GM23338 (cell line): ENCODE data around the gene TNKS2. TPM values are rescaled to one million over a fixed set of nuclear protein-coding genes. Genes with fewer than 3 reads are reported as not detected.

Experiments
- ATAC-seq: fragments of 200-7000 bp; cut with Tn5 transposase; 3 replicates; pipeline ENCODE4 v1.9.1; 2020
- DNase-seq: peaks from one replicate; pipeline ENCODE4 v3.0.0-alpha.2; 2015; ENCODE audit warnings: low spot score
- H2AFZ ChIP-seq: fragments of 200-600 bp; sonication (generic); 2 replicates; pipeline ENCODE4 v1.8.0; 2016; ENCODE audit warnings: antibody characterized with exemption, mild to moderate bottlenecking, moderate library complexity
- H3F3A ChIP-seq: fragments of 200-600 bp; sonication (generic); replicated peaks from 2 replicates; pipeline ENCODE4 v1.8.0; 2017; ENCODE audit warnings: antibody characterized with exemption, mixed run types, low read depth
- H3K27ac ChIP-seq: fragments of 200-600 bp; sonication (generic); 2 replicates; pipeline ENCODE4 v1.6.1; 2016; ENCODE audit warnings: low read depth
- H3K27me3 ChIP-seq: fragments of 200-600 bp; sonication (generic); 2 replicates; pipeline ENCODE4 v1.8.0; 2016; ENCODE audit warnings: mild to moderate bottlenecking, mixed run types, moderate library complexity; ENCODE audit not compliant: insufficient read depth
- H3K36me3 ChIP-seq: fragments of 200-600 bp; sonication (generic); 2 replicates; pipeline ENCODE4 v1.8.0; 2016; ENCODE audit warnings: mild to moderate bottlenecking; ENCODE audit not compliant: insufficient read depth
- H3K4me1 ChIP-seq: fragments of 200-600 bp; sonication (generic); 2 replicates; pipeline ENCODE4 v1.8.0; 2016; ENCODE audit warnings: mild to moderate bottlenecking, moderate library complexity; ENCODE audit not compliant: insufficient read depth
- H3K4me2 ChIP-seq: fragments of 200-600 bp; sonication (generic); 2 replicates; pipeline ENCODE4 v1.7.1; 2017; ENCODE audit warnings: mixed run types
- H3K4me3 ChIP-seq: fragments of 200-600 bp; sonication (generic); 2 replicates; pipeline ENCODE4 v1.6.1; 2016; ENCODE audit warnings: mixed run types
- H3K79me2 ChIP-seq: fragments of 200-600 bp; sonication (generic); replicated peaks from 2 replicates; pipeline ENCODE4 v1.8.0; 2017; ENCODE audit warnings: mild to moderate bottlenecking; ENCODE audit not compliant: insufficient read depth
- H3K9me2 ChIP-seq: fragments of 200-600 bp; sonication (generic); 2 replicates; pipeline ENCODE4 v1.8.0; 2017; ENCODE audit not compliant: insufficient read depth
- H4K20me1 ChIP-seq: fragments of 200-600 bp; sonication (generic); replicated peaks from 2 replicates; pipeline ENCODE4 v1.8.0; 2017; ENCODE audit warnings: mild to moderate bottlenecking; ENCODE audit not compliant: insufficient read depth
- H3K27ac Mint-ChIP-seq: 2 replicates; pipeline ENCODE4 v1.8.0; 2020; ENCODE audit warnings: inconsistent platforms, mild to moderate bottlenecking, moderate library complexity, mixed read lengths
- H3K27me3 Mint-ChIP-seq: 3 replicates; pipeline ENCODE4 v1.8.0; 2022; ENCODE audit warnings: low read depth, mild to moderate bottlenecking, moderate library complexity, mixed read lengths, inconsistent platforms; ENCODE audit not compliant: insufficient read depth, poor library complexity
- H3K36me3 Mint-ChIP-seq: 3 replicates; pipeline ENCODE4 v1.8.0; 2021; ENCODE audit warnings: low read depth, mild to moderate bottlenecking, inconsistent platforms, moderate library complexity, mixed read lengths
- H3K4me1 Mint-ChIP-seq: 3 replicates; pipeline ENCODE4 v1.8.0; 2020; ENCODE audit warnings: mild to moderate bottlenecking, inconsistent platforms, mixed read lengths
- H3K4me3 Mint-ChIP-seq: 3 replicates; pipeline ENCODE4 v1.8.0; 2021; ENCODE audit warnings: moderate library complexity, mild to moderate bottlenecking, inconsistent platforms, mixed read lengths
- H3K9me3 Mint-ChIP-seq: 3 replicates; pipeline ENCODE4 v1.8.0; 2020; ENCODE audit warnings: moderate library complexity, mild to moderate bottlenecking, inconsistent platforms, mixed read lengths
- EZH2 ChIP-seq: fragments of 200-600 bp; sonication (generic); IDR thresholded peaks from one replicate; pipeline ENCODE4 v1.8.0; 2017; ENCODE audit warnings: antibody characterized with exemption, mild to moderate bottlenecking, low read depth; ENCODE audit not compliant: unreplicated experiment
- EZH2phosphoT487 ChIP-seq: fragments of 200-600 bp; sonication (generic); IDR thresholded peaks from one replicate; pipeline ENCODE4 v1.8.1; 2018; ENCODE audit warnings: antibody characterized with exemption; ENCODE audit not compliant: unreplicated experiment
- NANOG ChIP-seq: IDR thresholded peaks from 2 replicates; pipeline ENCODE4 v1.6.1; 2016; ENCODE audit warnings: antibody characterized with exemption, borderline replicate concordance
- POLR2AphosphoS5 ChIP-seq: IDR thresholded peaks from 2 replicates; pipeline ENCODE4 v1.6.1; 2016; ENCODE audit warnings: antibody characterized with exemption, low read depth
- STAT1 ChIP-seq: IDR thresholded peaks from one replicate; pipeline ENCODE4 v1.6.1; 2016; ENCODE audit warnings: antibody characterized with exemption; ENCODE audit not compliant: unreplicated experiment
- ZNF114 ChIP-seq: fragments of 250-450 bp; sonication (Bioruptor Pico); IDR thresholded peaks from 2 replicates; pipeline ENCODE4 v1.5.0; 2020; ENCODE audit warnings: mild to moderate bottlenecking, moderate library complexity
- ZNF331 ChIP-seq: fragments of 250-450 bp; sonication (Bioruptor Pico); IDR thresholded peaks from 2 replicates; pipeline ENCODE4 v1.5.0; 2020; ENCODE audit warnings: low read depth, mild to moderate bottlenecking, moderate library complexity
- polyA plus RNA-seq: library from polyadenylated mRNA; unstranded; fragments of >200 nt; fragmentation: Nextera tagmentation; extraction: Ambion mirVana; gene quantifications from 2 replicates; pipeline ENCODE4 v1.2.1, GENCODE V29; 2016
- total RNA-seq: library from RNA; depleted of rRNA; stranded (reverse); fragments of >200 nt; shearing (Covaris generic); gene quantifications from 2 replicates; pipeline ENCODE4 v1.2.3, GENCODE V29; 2014
- TF ChIP-seq, protein P1 (sequence below): fragments of 250-450 bp; sonication (Bioruptor Pico); IDR thresholded peaks from 2 replicates; pipeline ENCODE4 v1.5.0; 2020; ENCODE audit warnings: mild to moderate bottlenecking, moderate library complexity

The TNKS2 gene
- total and polyA plus RNA-seq, 2 experiments from 2014 or later = 23.5 to 85.5 TPM

DNA sequence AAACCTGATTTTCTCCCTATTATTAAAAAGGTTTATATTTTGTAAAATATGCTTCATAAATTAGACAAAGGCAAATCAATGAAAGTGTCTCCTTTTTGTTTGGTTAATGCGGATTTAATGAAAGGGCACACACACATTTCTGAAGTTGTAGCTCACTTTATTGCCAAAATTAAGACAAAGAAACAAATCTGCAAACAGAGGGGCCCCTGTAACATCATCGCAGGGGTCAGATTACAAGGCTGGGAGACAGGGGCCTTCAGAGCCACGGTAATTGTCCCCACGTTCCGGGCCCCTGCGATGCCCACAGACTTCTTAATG is 88.7 kb downstream of the TNKS2 start:
- Histone ChIP-seq H3K4me1 (peaks cover 46% of the 10 kb centered on the region), H3K36me3 (no peaks in the 10 kb centered on the region), H3K4me3 (peak overlapping the region; percentile 43; the same call in 1 of the 2 replicates), H3F3A (peaks cover 15% of the 10 kb centered on the region; the same call in 1 of the 2 replicates), H3K4me2 (peak overlapping the region; percentile 58), H3K79me2 (no peaks in the 10 kb centered on the region), H2AFZ (no peak overlapping the region), H4K20me1 (no peaks in the 10 kb centered on the region), H3K27ac (peak overlapping the region; percentile 99), H3K9me2 (peaks cover 13% of the 10 kb centered on the region; the same call in 1 of the 2 replicates), H3K27me3 (no peaks in the 10 kb centered on the region)
- DNase-seq = no peak
- TF ChIP-seq ZNF114 (CRISPR knock-in tag) (no peak), STAT1 (no peak), EZH2phosphoT487 (no peak), NANOG (peak; percentile 89; the same call in 1 of the 2 replicates), ZNF331 (CRISPR knock-in tag) (no peak), EZH2 (no peak), POLR2AphosphoS5 (no peak)
- TF ChIP-seq, protein P1, sequence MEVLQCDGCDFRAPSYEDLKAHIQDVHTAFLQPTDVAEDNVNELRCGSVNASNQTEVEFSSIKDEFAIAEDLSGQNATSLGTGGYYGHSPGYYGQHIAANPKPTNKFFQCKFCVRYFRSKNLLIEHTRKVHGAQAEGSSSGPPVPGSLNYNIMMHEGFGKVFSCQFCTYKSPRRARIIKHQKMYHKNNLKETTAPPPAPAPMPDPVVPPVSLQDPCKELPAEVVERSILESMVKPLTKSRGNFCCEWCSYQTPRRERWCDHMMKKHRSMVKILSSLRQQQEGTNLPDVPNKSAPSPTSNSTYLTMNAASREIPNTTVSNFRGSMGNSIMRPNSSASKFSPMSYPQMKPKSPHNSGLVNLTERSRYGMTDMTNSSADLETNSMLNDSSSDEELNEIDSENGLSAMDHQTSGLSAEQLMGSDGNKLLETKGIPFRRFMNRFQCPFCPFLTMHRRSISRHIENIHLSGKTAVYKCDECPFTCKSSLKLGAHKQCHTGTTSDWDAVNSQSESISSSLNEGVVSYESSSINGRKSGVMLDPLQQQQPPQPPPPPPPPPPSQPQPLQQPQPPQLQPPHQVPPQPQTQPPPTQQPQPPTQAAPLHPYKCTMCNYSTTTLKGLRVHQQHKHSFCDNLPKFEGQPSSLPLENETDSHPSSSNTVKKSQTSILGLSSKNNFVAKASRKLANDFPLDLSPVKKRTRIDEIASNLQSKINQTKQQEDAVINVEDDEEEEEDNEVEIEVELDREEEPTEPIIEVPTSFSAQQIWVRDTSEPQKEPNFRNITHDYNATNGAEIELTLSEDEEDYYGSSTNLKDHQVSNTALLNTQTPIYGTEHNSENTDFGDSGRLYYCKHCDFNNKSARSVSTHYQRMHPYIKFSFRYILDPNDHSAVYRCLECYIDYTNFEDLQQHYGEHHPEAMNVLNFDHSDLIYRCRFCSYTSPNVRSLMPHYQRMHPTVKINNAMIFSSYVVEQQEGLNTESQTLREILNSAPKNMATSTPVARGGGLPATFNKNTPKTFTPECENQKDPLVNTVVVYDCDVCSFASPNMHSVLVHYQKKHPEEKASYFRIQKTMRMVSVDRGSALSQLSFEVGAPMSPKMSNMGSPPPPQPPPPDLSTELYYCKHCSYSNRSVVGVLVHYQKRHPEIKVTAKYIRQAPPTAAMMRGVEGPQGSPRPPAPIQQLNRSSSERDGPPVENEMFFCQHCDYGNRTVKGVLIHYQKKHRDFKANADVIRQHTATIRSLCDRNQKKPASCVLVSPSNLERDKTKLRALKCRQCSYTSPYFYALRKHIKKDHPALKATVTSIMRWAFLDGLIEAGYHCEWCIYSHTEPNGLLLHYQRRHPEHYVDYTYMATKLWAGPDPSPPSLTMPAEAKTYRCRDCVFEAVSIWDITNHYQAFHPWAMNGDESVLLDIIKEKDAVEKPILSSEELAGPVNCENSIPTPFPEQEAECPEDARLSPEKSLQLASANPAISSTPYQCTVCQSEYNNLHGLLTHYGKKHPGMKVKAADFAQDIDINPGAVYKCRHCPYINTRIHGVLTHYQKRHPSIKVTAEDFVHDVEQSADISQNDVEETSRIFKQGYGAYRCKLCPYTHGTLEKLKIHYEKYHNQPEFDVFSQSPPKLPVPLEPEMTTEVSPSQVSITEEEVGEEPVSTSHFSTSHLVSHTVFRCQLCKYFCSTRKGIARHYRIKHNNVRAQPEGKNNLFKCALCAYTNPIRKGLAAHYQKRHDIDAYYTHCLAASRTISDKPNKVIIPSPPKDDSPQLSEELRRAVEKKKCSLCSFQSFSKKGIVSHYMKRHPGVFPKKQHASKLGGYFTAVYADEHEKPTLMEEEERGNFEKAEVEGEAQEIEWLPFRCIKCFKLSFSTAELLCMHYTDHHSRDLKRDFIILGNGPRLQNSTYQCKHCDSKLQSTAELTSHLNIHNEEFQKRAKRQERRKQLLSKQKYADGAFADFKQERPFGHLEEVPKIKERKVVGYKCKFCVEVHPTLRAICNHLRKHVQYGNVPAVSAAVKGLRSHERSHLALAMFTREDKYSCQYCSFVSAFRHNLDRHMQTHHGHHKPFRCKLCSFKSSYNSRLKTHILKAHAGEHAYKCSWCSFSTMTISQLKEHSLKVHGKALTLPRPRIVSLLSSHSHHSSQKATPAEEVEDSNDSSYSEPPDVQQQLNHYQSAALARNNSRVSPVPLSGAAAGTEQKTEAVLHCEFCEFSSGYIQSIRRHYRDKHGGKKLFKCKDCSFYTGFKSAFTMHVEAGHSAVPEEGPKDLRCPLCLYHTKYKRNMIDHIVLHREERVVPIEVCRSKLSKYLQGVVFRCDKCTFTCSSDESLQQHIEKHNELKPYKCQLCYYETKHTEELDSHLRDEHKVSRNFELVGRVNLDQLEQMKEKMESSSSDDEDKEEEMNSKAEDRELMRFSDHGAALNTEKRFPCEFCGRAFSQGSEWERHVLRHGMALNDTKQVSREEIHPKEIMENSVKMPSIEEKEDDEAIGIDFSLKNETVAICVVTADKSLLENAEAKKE (CRISPR knock-in tag) = no peak
- H3K27me3 Mint-ChIP-seq = peaks cover 9% of the 10 kb centered on the region
- no peak for ATAC-seq
- peaks cover 4% of the 10 kb centered on the region; the same call in 2 of the 3 replicates for H3K36me3 Mint-ChIP-seq
- no peaks in the 10 kb centered on the region; the same call in 2 of the 3 replicates for H3K9me3 Mint-ChIP-seq
- peak overlapping the region; percentile 98 for H3K27ac Mint-ChIP-seq
- peaks cover 55% of the 10 kb centered on the region for H3K4me1 Mint-ChIP-seq
- peak overlapping the region; percentile 74 for H3K4me3 Mint-ChIP-seq
